ENCODE data around the gene TUBA1B.

The TUBA1B gene

GRCh38 chr12:49126852-49127763 is 4.1 kb downstream of the TUBA1B start:
- no peak for DNase-seq

DNA sequence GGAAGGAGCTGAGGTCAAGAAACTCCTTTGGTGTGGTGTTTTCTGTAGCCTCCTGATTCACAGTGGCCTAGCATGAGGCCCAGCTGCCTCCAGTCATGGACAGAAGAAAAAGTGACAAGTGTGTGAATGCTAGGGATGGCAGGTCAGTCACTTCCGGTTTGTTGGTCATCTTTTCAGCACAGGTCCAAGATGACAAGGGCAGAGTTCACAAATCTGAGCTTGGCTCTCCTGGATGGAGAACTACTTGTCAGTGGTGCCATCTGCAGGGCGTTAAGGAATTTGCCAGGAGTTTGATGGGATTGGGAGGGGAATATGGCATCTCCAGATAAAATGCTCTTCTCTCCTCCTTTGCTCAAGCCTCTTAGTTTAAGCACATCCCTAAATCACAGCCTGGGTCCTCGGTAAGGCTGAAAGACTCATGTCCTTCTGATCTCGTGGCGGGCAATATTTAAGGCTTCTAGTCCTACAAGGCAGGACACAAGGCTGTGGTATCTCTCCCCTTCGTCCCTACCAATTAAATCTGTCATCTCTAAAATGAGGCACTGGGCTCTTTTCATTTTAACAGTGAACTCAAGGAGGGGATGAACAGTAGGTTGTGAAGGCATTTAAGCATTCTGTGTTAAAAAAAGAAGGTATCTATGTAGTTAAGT is 10.0 kb downstream of the TUBA1B start:
- DNase-seq: no peak

DNA sequence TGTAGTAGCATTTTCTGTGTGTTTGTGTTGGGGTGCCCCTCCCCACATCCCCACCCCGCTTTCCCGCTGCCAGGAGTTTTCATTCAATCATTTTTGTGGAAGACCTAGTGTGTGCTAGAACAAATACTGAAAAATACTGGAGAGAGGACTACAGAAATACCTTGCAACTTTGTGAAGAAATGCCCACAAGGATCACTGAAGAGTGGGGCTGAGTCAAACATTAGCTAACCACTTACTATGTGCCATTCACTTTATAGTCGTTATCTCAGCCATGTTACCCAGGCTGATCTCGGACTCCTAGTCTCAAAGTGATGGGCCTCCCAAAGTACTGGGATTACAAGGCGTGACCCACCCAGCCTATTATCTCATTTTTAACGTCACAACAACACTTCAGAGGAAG is 20.0 kb downstream of the TUBA1B start:
- no peak for DNase-seq

DNA sequence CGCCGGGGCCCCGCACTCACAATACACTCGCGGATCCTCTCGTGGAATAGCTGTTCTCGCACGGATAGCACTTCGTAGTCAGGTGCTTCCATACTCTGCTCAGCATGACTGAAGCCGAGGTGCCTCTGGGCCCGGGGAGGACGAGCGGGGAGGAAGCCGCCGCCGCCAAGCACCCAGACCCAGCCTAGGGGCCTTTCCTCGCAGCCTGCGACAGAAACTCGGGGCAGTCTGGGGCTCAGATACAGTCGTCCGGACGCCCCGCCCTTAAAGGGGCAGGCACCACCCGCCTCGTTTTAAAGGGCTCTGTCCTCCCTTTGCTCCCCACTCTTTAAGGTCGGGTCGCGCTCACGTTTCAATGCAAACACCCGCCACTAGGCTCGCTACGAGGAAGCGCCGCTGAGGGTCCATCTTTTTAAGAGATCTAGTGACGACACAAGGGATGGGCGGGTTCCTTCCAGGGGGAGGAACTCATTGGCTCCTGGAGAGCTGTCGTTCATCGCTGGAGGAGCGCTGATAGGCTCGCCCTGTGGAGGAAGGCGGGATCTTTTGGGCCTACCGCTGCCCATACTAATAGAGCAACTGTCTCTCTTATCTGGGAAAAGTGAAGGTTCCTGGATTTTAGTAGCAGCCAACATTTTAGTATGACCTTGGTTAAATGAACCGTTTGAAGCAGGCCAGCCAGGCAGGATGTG is 20.6 kb downstream of the TUBA1B start, which contains the start of gene LMBR1L:
Gene LMBR1L (minus strand): TSS at position 384 of the 692 bp plus-strand sequence. CDS start 292 bp downstream, at position 92.
- DNase-seq: peak; percentile 92

GRCh38 chr12:49109641-49110463 is 21.3 kb downstream of the TUBA1B start:
- DNase-seq: no peak

- no peak for DNase-seq
These were observed 22.2 kb downstream of the TUBA1B start for GRCh38 chr12:49108958-49109404.

DNA sequence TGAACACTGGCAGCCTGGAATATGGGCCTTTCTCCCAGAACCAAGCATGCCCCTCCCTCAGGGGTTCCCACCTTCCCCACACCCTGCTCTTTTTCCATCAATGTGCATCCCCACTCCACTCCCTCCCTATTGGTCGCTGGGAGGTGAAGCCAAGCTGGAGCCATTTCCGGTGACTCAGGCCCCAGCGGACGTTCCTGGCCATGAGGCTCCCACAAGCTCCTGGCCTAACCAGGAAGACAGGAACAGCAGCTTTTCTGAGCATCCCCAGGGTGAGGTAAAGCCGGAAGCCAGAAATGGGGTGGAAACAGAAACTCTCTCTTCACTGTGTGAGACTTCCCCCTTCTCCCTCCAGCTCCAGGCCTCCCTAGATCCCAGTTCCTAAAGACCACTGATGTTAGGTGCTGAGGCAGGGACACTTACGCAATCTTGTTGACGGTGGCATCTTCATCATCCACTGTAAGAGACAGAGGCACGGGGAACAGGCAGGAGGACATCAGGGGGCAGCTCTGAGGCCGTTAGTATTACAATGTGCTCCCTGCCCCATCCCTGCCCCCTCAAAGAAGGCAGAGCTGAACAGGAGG is 25.6 kb downstream of the TUBA1B start:
- DNase-seq: no peak

DNA sequence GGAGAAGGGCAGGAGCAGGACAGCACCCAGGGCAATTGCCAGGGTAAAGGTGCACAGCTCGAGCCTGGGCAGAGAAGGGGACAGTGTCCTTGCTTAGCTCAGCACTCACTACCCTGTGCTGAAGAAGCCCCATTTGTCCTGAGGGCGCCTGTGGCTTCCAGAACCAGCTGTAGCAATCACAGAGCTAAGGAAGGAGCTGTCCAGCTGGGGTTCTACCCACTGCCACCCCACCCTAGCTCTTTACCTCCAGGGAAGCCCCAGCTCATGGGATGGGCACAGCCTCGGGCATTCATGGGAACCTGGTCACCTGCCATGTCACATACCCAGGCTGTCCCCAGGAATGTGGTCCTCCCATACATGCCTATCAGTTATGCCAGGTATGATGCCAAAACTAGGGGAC is 26.4 kb downstream of the TUBA1B start:
- DNase-seq: no peak

DNA sequence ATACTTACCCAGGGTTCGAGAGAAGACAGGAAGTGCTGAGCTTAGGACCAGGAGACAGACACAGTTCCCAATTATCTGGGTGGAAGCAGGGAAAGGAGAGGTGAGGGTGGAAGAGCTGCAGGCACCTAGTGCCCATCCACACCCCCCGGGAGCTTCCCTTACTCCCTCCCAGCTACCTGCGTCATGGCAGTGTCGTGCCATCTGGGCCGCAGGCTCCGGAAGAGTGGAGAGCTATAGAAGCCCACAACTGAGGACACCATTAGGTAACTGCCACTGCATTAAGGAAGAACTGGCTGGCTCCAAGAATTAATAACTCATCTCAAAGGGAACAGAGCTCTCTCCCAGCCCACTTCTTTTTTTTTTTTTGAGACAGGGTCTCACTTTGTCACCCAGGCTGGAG is 30.8 kb downstream of the TUBA1B start:
- DNase-seq: no peak

- DNase-seq: no peak
These were observed 32.5 kb downstream of the TUBA1B start for GRCh38 chr12:49098703-49099102.

GRCh38 chr12:49098035-49098451 is 33.2 kb downstream of the TUBA1B start:
- DNase-seq: peak; percentile 65

DNA sequence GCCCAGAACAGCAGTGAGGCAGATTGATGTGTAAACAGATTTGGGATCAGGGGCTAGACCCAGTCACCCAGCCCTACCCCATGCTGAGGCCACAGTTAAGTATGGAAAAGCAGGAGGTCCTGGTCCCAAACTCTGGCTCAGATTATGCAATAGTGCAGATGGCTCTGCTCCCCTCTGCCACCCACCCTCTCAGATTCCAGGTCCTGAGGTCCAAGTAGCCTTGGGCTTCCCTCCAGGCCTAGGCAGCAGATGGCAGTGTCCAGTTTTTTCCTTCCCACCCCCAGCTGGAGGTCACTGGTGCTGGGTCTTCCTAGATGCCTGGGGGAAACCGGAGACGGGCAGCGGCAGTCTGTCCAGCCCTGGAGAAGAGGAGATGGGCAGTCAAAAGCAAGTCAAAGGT is 33.8 kb downstream of the TUBA1B start:
- DNase-seq: no peak

GRCh38 chr12:49094975-49095365 is 36.2 kb downstream of the TUBA1B start:
- DNase-seq: no peak

DNA sequence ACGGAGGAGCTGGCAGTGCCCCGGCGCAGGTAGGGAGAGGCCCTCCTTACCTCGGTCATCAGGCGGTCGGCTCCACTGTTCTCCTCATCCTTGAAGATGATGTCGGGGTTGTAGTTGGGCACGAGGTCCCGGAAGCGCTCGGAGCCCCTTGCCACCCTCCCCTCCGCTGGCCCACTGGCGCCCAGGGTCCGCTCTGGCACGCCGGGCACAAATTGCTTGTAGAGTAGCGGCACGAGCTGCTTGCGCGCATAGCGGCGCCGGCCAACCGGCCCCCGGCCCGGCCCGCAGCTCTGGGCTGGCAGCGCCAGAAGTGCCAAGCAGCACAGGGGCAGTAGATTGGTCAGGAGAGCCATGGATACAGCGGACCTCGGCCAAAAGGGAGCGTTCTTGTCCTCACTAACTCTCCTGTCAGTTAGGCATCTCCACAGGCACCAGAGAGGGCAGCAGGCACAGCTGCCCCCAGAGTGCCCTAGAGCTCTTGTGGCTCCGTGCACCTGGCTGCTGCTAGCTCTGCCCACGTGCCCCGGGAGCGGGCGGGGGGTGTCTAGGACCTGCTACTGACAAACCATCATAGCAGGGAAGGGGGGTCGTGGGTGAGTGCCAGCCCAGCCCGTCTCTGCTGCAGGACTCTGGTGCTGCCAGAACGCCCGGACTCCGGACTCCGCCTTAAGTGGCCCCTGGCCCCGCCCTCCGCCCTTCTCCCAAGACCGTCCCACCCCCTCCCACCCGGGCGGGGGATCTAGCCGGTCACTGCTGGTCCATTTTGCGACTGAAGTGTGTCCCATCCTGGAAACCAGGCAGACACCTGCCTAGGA is 36.8 kb downstream of the TUBA1B start, which contains the start of gene DHH:
Gene DHH (minus strand): TSS at position 642 of the 815 bp plus-strand sequence. CDS start 289 bp downstream, at position 353.
- DNase-seq: no peak

GRCh38 chr12:49093792-49094159 is 37.4 kb downstream of the TUBA1B start:
- DNase-seq: no peak

DNA sequence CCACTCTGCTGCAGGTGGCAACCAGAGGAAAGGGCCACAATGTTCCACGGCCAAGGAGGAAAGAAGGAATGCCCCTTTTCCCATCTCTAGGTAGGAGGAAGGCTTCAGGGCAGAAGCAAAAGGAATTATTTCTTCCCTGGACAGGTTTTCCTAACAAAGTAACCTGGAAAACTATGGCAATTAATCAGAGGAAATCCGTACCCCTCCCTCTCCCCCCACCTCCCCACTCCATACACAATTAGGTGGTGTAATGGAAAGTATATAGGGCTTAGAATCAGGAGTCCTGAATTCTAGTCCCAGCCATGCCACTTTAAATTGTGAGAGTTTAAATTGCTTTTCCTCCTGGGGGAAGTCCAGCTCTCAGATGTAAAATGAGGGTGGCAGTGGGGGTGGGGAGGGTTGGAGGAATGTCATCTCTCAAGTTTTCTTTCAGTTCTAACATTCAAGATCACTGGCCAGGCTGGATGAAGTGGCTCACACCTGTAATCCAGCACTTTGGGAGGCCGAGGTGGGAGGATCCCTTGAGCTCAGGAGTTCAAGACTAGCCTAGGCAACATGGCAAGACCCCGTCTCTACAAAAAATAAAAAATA is 38.3 kb downstream of the TUBA1B start:
- DNase-seq: no peak

- DNase-seq: peak; percentile 71
These were observed 38.9 kb downstream of the TUBA1B start for GRCh38 chr12:49092086-49092815.

GRCh38 chr12:49091836-49092085 is 39.4 kb downstream of the TUBA1B start:
- no peak for DNase-seq

DNA sequence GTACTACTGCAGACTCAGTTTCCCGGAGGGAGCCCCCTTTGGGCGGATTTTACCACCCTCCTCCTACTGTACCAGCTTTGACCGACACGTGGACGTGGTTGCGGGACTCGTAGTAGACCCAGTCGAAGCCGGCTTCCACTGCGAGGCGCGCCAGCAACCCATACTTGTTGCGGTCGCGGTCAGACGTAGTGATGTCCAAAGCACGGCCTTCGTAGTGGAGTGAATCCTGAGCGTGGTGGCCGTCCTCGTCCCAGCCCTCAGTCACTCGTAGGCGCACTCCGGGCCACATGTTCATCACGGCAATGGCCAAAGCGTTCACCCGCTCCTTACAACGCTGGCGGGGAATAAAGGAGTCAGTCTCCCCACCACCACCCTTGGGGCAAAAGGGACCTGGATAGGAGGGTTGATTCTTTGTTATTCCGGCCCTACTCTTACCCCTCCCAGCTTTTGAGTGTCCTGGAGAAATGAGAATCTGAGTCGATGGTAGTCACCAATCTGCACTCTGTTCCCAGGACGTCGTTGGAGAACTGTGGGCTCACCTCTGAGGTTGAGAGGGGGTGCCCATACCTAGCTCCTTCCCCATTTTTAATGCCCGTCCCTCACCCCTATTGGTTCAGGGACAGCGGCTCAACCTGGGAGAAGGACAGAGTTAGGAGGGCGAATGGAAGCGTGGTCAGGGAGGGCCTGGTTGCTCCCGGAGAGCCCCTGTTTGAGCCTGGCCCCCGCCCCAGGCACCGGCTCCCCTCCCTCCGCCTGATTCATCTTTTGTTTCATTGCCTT is 39.9 kb downstream of the TUBA1B start:
- DNase-seq: no peak

Measured in stimulated activated CD4-positive, alpha-beta T cell treated with anti-CD3 and anti-CD28 coated beads, Interleukin-4, amount 100 ng/mL, for 1 hour (primary cell).